CD4-positive, alpha-beta T cell treated with Interleukin-4 for 1 hour (primary cell): ENCODE measurements around the gene ZNF831.
A peak's percentile ranks its signal among the peaks of the same experiment; 100 is the strongest.

Experiments used
- DNase-seq, 2 donors: peaks; one replicate each; pipeline ENCODE4 v3.0.0-alpha.2; 2020 to 2022

Gene ZNF831

GRCh38 chr20:59253779-59254319 lies 90.2 kb downstream of the ZNF831 start:
- DNase-seq: peak; percentile 26 to 39

GRCh38 chr20:59255256-59255655 lies 91.6 kb downstream of the ZNF831 start:
- DNase-seq: no peak

GRCh38 chr20:59258221-59258621 lies 94.6 kb downstream of the ZNF831 start:
- peak in 1 of 2 donors; percentile 6 for DNase-seq

GRCh38 chr20:59259946-59260345 lies 96.3 kb downstream of the ZNF831 start:
- DNase-seq: no peak

- DNase-seq: no peak
These were observed 101.7 kb downstream of the ZNF831 start for GRCh38 chr20:59265298-59265697.

- no peak for DNase-seq
These were observed 105.2 kb downstream of the ZNF831 start for GRCh38 chr20:59268870-59269269.

GRCh38 chr20:59269411-59270025 lies 105.9 kb downstream of the ZNF831 start:
- DNase-seq: no peak

GRCh38 chr20:59270380-59270779 lies 106.8 kb downstream of the ZNF831 start:
- no peak for DNase-seq

- DNase-seq: no peak
These were observed 110.2 kb downstream of the ZNF831 start for GRCh38 chr20:59273739-59274357.

- DNase-seq: no peak
These were observed 113.3 kb downstream of the ZNF831 start for GRCh38 chr20:59276938-59277337.

- no peak for DNase-seq
These were observed 120.8 kb downstream of the ZNF831 start for GRCh38 chr20:59284470-59284869.

GRCh38 chr20:59289994-59290393 lies 126.4 kb downstream of the ZNF831 start:
- no peak for DNase-seq

- no peak for DNase-seq
These were observed 128.2 kb downstream of the ZNF831 start for GRCh38 chr20:59291740-59292383.

- DNase-seq: no peak
These were observed 131.9 kb downstream of the ZNF831 start for GRCh38 chr20:59295531-59295930.

GRCh38 chr20:59297686-59298085 lies 134.1 kb downstream of the ZNF831 start:
- no peak for DNase-seq

- no peak for DNase-seq
These were observed 136.3 kb downstream of the ZNF831 start for GRCh38 chr20:59299945-59300332.

- no peak for DNase-seq
These were observed 136.9 kb downstream of the ZNF831 start, which contains the start of gene EDN3 for GRCh38 chr20:59300333-59301081. TSS of gene EDN3 (plus strand) at chr20:59300611. CDS start at chr20:59300813, 202 bp downstream.

GRCh38 chr20:59301343-59302007 lies 137.9 kb downstream of the ZNF831 start:
- DNase-seq: no peak

- no peak for DNase-seq
These were observed 142.5 kb downstream of the ZNF831 start for GRCh38 chr20:59305908-59306655.

GRCh38 chr20:59307270-59307669 lies 143.6 kb downstream of the ZNF831 start:
- no peak for DNase-seq
